Subcutaneous abdominal adipose tissue (tissue), 5 donors: ENCODE data around the gene KRTAP5-8.
"Not testable (repeated sequence)": the region's sequence is repeated elsewhere in the genome, so short reads cannot be mapped to it uniquely, and the experiment has no call there.

Source experiments
- H3K27ac ChIP-seq: one replicate; pipeline ENCODE4 v1.7.0; 2013; ENCODE audit warnings: low read depth, mild to moderate bottlenecking, inconsistent platforms, low read length, moderate library complexity
- H3K27me3 ChIP-seq, 5 donors: one replicate each; pipeline ENCODE4 v1.7.0; 2013; ENCODE audit warnings: low read length in 5 of 5, inconsistent platforms in 1 of 5; ENCODE audit not compliant: control insufficient read depth in 5 of 5, insufficient read depth in 4 of 5
- H3K36me3 ChIP-seq, 5 donors: one replicate each; pipeline ENCODE4 v1.7.0; 2013; ENCODE audit warnings: low read length in 5 of 5; ENCODE audit not compliant: control insufficient read depth in 5 of 5, insufficient read depth in 5 of 5
- H3K4me1 ChIP-seq, 5 donors: one replicate each; pipeline ENCODE4 v1.7.0; 2013; ENCODE audit warnings: low read length in 5 of 5, mild to moderate bottlenecking in 3 of 5, moderate library complexity in 1 of 5; ENCODE audit not compliant: control insufficient read depth in 5 of 5, insufficient read depth in 5 of 5
- H3K4me3 ChIP-seq, 5 donors: one replicate each; pipeline ENCODE4 v1.7.0; 2013; ENCODE audit warnings: low read length in 5 of 5, low read depth in 1 of 5
- H3K9ac ChIP-seq, 5 donors: one replicate each; pipeline ENCODE4 v1.7.0; 2013; ENCODE audit warnings: low read length in 5 of 5, mild to moderate bottlenecking in 4 of 5, moderate library complexity in 3 of 5
- H3K9me3 ChIP-seq, 5 donors: one replicate each; pipeline ENCODE4 v1.7.0; 2013; ENCODE audit warnings: low read length in 5 of 5; ENCODE audit not compliant: control insufficient read depth in 5 of 5
- donor health status: healthy.
- donor health status: healthy.
- donor health status: healthy.
- donor health status: healthy.
- donor health status: healthy.

Gene KRTAP5-8

GRCh38 chr11:71532036-71532610, 5.7 kb upstream of the KRTAP5-8 start:
- Histone ChIP-seq H3K9ac (no peak overlapping the region), H3K27ac (no peak overlapping the region), H3K36me3 (no peaks in the 10 kb centered on the region), H3K4me1 (no peaks in the 10 kb centered on the region), H3K9me3 (no peaks in the 10 kb centered on the region), H3K27me3 (no peaks in the 10 kb centered on the region), H3K4me3 (no peak overlapping the region)

GRCh38 chr11:71534711-71535608, 2.9 kb upstream of the KRTAP5-8 start:
- not testable (repeated sequence) for H3K27me3 ChIP-seq, H3K4me3 ChIP-seq, H3K4me1 ChIP-seq, H3K9me3 ChIP-seq, H3K27ac ChIP-seq, H3K36me3 ChIP-seq, H3K9ac ChIP-seq

- Histone ChIP-seq H3K27me3 (no peaks in the 10 kb centered on the region), H3K4me3 (no peak overlapping the region), H3K36me3 (no peaks in the 10 kb centered on the region), H3K4me1 (no peaks in the 10 kb centered on the region), H3K27ac (no peak overlapping the region), H3K9ac (no peak overlapping the region), H3K9me3 (no peaks in the 10 kb centered on the region)
Observed at GRCh38 chr11:71535825-71536224, 2.0 kb upstream of the KRTAP5-8 start.

GRCh38 chr11:71537537-71537936, 288 bp upstream of the KRTAP5-8 start:
- H3K27me3 ChIP-seq = no peaks in the 10 kb centered on the region

GRCh38 chr11:71538666-71538990, 803 bp downstream of the KRTAP5-8 start:
- Histone ChIP-seq H3K4me3 (no peak overlapping the region), H3K36me3 (no peaks in the 10 kb centered on the region), H3K27me3 (peaks cover 0 to 2% (median 0%) of the 10 kb centered on the region in 5 donors), H3K27ac (no peak overlapping the region), H3K9me3 (no peaks in the 10 kb centered on the region), H3K4me1 (no peaks in the 10 kb centered on the region), H3K9ac (no peak overlapping the region)

More at GRCh38 chr11:71537537-71537936, 288 bp upstream of the KRTAP5-8 start:
- Histone ChIP-seq H3K9me3 (no peaks in the 10 kb centered on the region), H3K4me1 (no peaks in the 10 kb centered on the region), H3K4me3 (no peak overlapping the region), H3K9ac (no peak overlapping the region), H3K27ac (no peak overlapping the region), H3K36me3 (no peaks in the 10 kb centered on the region)

- H3K9ac ChIP-seq = no peak overlapping the region
- peaks cover 0 to 2% (median 0%) of the 10 kb centered on the region in 5 donors for H3K27me3 ChIP-seq
- no peaks in the 10 kb centered on the region for H3K9me3 ChIP-seq
- no peak overlapping the region for H3K4me3 ChIP-seq
- H3K27ac ChIP-seq = no peak overlapping the region
- H3K36me3 ChIP-seq = no peaks in the 10 kb centered on the region
- H3K4me1 ChIP-seq = no peaks in the 10 kb centered on the region
Observed at GRCh38 chr11:71539017-71539416, 1.2 kb downstream of the KRTAP5-8 start.

- H3K9ac ChIP-seq = not testable (repeated sequence)
Observed at GRCh38 chr11:71539971-71540370, 2.1 kb downstream of the KRTAP5-8 start.

GRCh38 chr11:71540521-71541304, 2.9 kb downstream of the KRTAP5-8 start:
- H3K27me3 ChIP-seq, H3K4me1 ChIP-seq, H3K27ac ChIP-seq, H3K4me3 ChIP-seq, H3K36me3 ChIP-seq, H3K9me3 ChIP-seq, H3K9ac ChIP-seq: not testable (repeated sequence)

More at GRCh38 chr11:71539971-71540370, 2.1 kb downstream of the KRTAP5-8 start:
- H3K36me3 ChIP-seq, H3K4me1 ChIP-seq, H3K9me3 ChIP-seq, H3K27me3 ChIP-seq, H3K4me3 ChIP-seq, H3K27ac ChIP-seq: not testable (repeated sequence)

- H3K27ac ChIP-seq = no peak overlapping the region
- peaks cover 0 to 3% (median 0%) of the 10 kb centered on the region in 5 donors for H3K9me3 ChIP-seq
- no peak overlapping the region for H3K9ac ChIP-seq
- H3K27me3 ChIP-seq = peaks cover 0 to 3% (median 0%) of the 10 kb centered on the region in 5 donors
- H3K4me3 ChIP-seq = no peak overlapping the region
- H3K36me3 ChIP-seq = no peaks in the 10 kb centered on the region
- H3K4me1 ChIP-seq = peaks cover 0 to 3% (median 0%) of the 10 kb centered on the region in 5 donors
Observed at GRCh38 chr11:71542382-71542781, 4.6 kb downstream of the KRTAP5-8 start.
